ENCODE results near the gene REEP3. TPM values are rescaled to one million over a fixed set of nuclear protein-coding genes. Genes with fewer than 3 reads are reported as not detected.

REEP3 gene
- total and polyA plus RNA-seq, 2 of the 4 experiments (the other 2 are of a cell fraction): 11.7 to 28.9 TPM

DNA sequence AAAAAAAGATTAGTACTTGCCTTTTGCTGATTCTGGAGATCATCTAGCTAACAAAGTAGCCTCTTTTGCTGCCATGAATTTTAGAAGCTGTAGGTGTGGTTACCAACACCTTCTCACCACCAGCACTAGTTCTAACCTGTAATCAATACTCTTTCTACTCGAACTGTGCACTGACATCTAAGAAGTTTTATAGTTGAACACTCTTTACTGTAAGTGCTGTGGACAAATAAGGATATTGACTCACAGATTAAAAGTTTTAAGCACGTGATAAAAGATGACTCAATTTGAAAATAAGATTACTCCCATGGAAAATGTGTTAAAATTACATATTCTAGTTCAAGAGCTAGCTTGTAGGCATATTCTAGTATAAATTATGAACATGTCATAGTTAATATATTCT, 89.9 kb downstream of the REEP3 start:
- Histone ChIP-seq H2BK120ac (ENCODE audit: low read depth, low read length) (0 out of 2 replicates have a peak overlapping the region, but pooled peaks have one; percentile 20), H3K9me1 (ENCODE audit: insufficient read depth, low read length) (peaks cover 7% of the 10 kb centered on the region; the same call in 1 of the 2 replicates), H4K20me1 (ENCODE audit: insufficient read depth, low read length) (no peaks in the 10 kb centered on the region), H3K36me3 (ENCODE audit: control insufficient read depth, insufficient read depth, low read length) (no peaks in the 10 kb centered on the region; the same call in 1 of the 2 replicates), H3K56ac (ENCODE audit: extremely low read depth, insufficient read depth, low read length) (no peak overlapping the region), H3K18ac (ENCODE audit: low read depth, low read length) (no peak overlapping the region), H3K27me3 (ENCODE audit: control insufficient read depth, insufficient read depth, low read length) (no peaks in the 10 kb centered on the region), H3K4ac (ENCODE audit: low read depth, low read length) (no peak overlapping the region), H3K79me1 (ENCODE audit: low read depth in 1 of 2, low read length in 2 of 2) (peaks cover 4 to 6% of the 10 kb centered on the region in 2 experiments; a peak in 3 of 4 replicates), H2AFZ (replicated peaks; ENCODE audit: low read length, poor library complexity) (no peak overlapping the region), H3K9ac (ENCODE audit: low read depth, low read length) (no peak overlapping the region), H4K5ac (ENCODE audit: low read depth, low read length) (no peak overlapping the region), H2BK15ac (ENCODE audit: low read depth, low read length) (no peak overlapping the region), H3K4me2 (ENCODE audit: low read depth, low read length) (peak overlapping the region; percentile 8; the same call in 1 of the 2 replicates), H3K27ac (ENCODE audit: insufficient read depth, low read length) (no peak overlapping the region), H4K8ac (ENCODE audit: low read depth in 2 of 2, low read length in 2 of 2) (peak overlapping the region in 1 of 2 experiments; percentile 57; a peak in 2 of 4 replicates), H3K4me3 (ENCODE audit: insufficient read depth, low read depth, low read length) (no peak overlapping the region), H3K9me3 (ENCODE audit: control insufficient read depth, insufficient read depth, low read length) (no peaks in the 10 kb centered on the region), H2AK5ac (ENCODE audit: low read depth, low read length) (no peak overlapping the region), H2BK20ac (ENCODE audit: low read depth, low read length) (peak overlapping the region; percentile 8; the same call in 1 of the 2 replicates), H3K23ac (ENCODE audit: low read depth, low read length) (0 out of 2 replicates have a peak overlapping the region, but pooled peaks have one; percentile 18), H3K4me1 (ENCODE audit: control insufficient read depth, insufficient read depth, low read length) (peaks cover 4% of the 10 kb centered on the region; the same call in 1 of the 2 replicates), H3K14ac (replicated peaks; ENCODE audit: low read depth, low read length) (peak overlapping the region; percentile 12; the same call in 1 of the 2 replicates), H2BK5ac (ENCODE audit: low read depth, low read length, poor library complexity, severe bottlenecking) (peak overlapping the region; percentile 8), H2AK9ac (replicated peaks; ENCODE audit: low read depth, low read length, poor library complexity) (no peak overlapping the region), H4K91ac (ENCODE audit: insufficient read depth, low read depth, low read length) (no peak overlapping the region)
- ChIA-PET POLR2A (ENCODE audit: unreplicated experiment) (no interaction called here), CTCF (no interaction called here)
- no CpG with 5 or more reads among the region's 2 CpGs for WGBS, 2 experiments (ENCODE audit: extremely low coverage in 2 of 2, insufficient read length in 1 of 2)
- intact Hi-C loops (cut with micrococcal nuclease): loop anchor here (5.0 kb wide), 1 partner anchor 89 kb away; the partner anchor contains the start of gene REEP3
- peak; percentile 53 for ATAC-seq (ENCODE audit: low read depth)
- DNase-seq: peak; percentile 52
- TF ChIP-seq FOS (IDR thresholded peaks at IDR 0.05; ENCODE audit: low read depth, low read length) (peak; percentile 5; the same call in 1 of the 2 replicates), NFE2L2 (IDR thresholded peaks at IDR 0.05; ENCODE audit: low read depth, low read length) (no peak)
- dilution Hi-C loops (cut with HindIII; ENCODE audit: low sequenced_read_pairs, unreplicated experiment): no loop called here
- BruUV-seq (replicated peaks): no TSS peak
- in situ Hi-C loops (cut with MboI; ENCODE audit: low sequenced_read_pairs): no loop called here

All from IMR-90 (cell line).